HG03442 (cell line): ENCODE measurements around the gene FOXJ3.

Experiments used
- ATAC-seq: cut with Tn5 transposase; IDR thresholded peaks from one replicate; pipeline ENCODE4 v1.9.1; 2021; ENCODE audit warnings: mild to moderate bottlenecking, moderate library complexity; ENCODE audit not compliant: unreplicated experiment

Gene FOXJ3

GRCh38 chr1:42148166-42148565 lies 186.9 kb downstream of the FOXJ3 start:
- no peak for ATAC-seq

- ATAC-seq, result no peak
Measured at GRCh38 chr1:42146626-42147320, 188.3 kb downstream of the FOXJ3 start.

GRCh38 chr1:42145764-42146625 lies 189.0 kb downstream of the FOXJ3 start:
- ATAC-seq, result no peak

GRCh38 chr1:42145389-42145716 lies 189.7 kb downstream of the FOXJ3 start:
- ATAC-seq, result no peak

GRCh38 chr1:42144711-42145388 lies 190.2 kb downstream of the FOXJ3 start:
- no peak for ATAC-seq

- ATAC-seq, result no peak
Measured at GRCh38 chr1:42143896-42144710, 190.9 kb downstream of the FOXJ3 start.

- ATAC-seq, result no peak
Measured at GRCh38 chr1:42142894-42143675, 191.9 kb downstream of the FOXJ3 start.

GRCh38 chr1:42141978-42142377 lies 193.1 kb downstream of the FOXJ3 start:
- no peak for ATAC-seq

GRCh38 chr1:42140191-42140590 lies 194.8 kb downstream of the FOXJ3 start:
- no peak for ATAC-seq

- ATAC-seq, result no peak
Measured at GRCh38 chr1:42139444-42139843, 195.6 kb downstream of the FOXJ3 start.

- ATAC-seq, result no peak
Measured at GRCh38 chr1:42138586-42138985, 196.4 kb downstream of the FOXJ3 start.

GRCh38 chr1:42137766-42138165 lies 197.3 kb downstream of the FOXJ3 start:
- no peak for ATAC-seq

- no peak for ATAC-seq
Measured at GRCh38 chr1:42136466-42136865, 198.6 kb downstream of the FOXJ3 start.

- ATAC-seq, result no peak
Measured at GRCh38 chr1:42135426-42135825, 199.6 kb downstream of the FOXJ3 start.

GRCh38 chr1:42133809-42134526 lies 201.1 kb downstream of the FOXJ3 start:
- ATAC-seq, result no peak

- ATAC-seq, result no peak
Measured at GRCh38 chr1:42133390-42133789, 201.6 kb downstream of the FOXJ3 start.

GRCh38 chr1:42130061-42130660 lies 204.9 kb downstream of the FOXJ3 start:
- no peak for ATAC-seq

GRCh38 chr1:42128964-42129363 lies 206.1 kb downstream of the FOXJ3 start:
- no peak for ATAC-seq

GRCh38 chr1:42128499-42128898 lies 206.5 kb downstream of the FOXJ3 start:
- ATAC-seq, result no peak
